ENCODE measurements around the gene SAMD8. TPM values are rescaled to one million over a fixed set of nuclear protein-coding genes. Genes with fewer than 3 reads are reported as not detected.
"Not testable (repeated sequence)": the region's sequence is repeated elsewhere in the genome, so short reads cannot be mapped to it uniquely, and the experiment has no call there.

Gene SAMD8
- polyA plus RNA-seq, 3 donors = 3.0 to 14.1 (median 10.9) TPM

DNA sequence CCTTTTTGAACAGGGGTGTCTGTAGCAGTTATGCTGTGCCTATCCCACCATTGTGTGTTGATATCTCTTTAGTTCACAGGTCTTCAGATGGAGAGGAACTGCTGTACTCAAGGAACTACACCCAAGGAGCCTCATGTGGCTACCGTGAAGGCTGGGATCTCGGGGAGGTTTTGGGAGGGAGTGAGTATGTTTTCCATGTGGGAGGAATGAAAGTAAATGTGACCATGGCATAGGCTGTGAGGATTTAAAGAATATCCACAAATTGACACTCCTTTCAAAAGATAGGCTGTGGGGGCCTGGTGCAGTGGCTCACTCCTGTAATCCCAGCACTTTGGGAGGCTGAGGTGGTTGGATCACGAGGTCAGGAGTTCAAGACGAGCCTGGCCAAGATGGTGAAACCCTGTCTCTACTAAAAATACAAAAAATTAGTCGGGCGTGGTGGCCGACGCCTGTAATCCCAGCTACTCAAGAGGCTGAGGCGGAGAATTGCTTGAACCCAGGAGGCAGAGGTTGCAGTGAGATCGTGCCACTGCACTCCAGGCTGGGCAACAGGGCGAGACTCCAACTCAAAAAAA is 91.7 kb downstream of the SAMD8 start:
- 77 to 90% (median 79%) methylated on average over 11 of the region's 11 CpGs for WGBS, 3 donors
- not testable (repeated sequence) for H3K27ac ChIP-seq (ENCODE audit: low read depth, low read length)

DNA sequence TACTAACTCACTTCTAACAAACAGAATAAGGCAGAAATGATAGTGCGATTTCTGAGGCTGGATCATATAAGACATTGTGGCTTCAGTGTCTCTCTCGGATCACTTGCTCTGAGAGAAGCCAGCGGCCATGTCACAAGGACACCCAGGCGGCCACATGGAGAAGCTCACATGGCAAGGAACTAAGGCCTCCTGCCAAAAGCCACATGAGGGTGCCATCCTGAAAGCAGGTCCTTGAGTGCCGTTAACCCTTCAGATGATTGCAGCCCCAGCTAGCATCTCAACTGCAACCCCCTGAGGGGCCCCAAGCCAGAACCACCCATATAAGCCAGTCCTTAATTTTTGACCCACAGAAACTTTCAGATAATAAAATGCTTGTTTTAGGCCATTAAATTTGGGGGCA is 92.3 kb downstream of the SAMD8 start:
- WGBS, 3 donors = 93 to 96% (median 93%) methylated on average over 5 of the region's 5 CpGs
- H3K27ac ChIP-seq (ENCODE audit: low read depth, low read length) = no peak overlapping the region

DNA sequence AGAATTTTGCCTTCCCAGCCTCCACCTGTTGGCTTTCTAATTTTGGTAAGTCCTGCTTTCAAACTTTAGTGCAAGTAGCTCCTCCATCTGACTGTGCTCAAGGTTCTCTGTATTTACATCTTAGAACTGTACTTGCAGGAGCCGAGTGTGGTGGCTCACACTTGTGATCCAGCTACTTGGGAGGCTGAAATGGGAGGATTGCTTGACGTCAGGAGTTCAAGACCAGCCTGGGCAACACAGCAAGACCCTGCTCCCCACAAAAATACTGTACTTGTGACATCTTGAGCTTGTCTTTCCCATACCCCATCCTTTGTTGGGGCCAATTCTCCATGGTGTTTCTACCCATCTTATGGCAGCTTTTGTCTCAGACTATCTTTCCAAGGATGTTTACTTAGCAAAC is 94.5 kb downstream of the SAMD8 start:
- 82 to 95% (median 92%) methylated on average over 2 of the region's 2 CpGs for WGBS, 3 donors
- H3K27ac ChIP-seq (ENCODE audit: low read depth, low read length) = no peak overlapping the region

DNA sequence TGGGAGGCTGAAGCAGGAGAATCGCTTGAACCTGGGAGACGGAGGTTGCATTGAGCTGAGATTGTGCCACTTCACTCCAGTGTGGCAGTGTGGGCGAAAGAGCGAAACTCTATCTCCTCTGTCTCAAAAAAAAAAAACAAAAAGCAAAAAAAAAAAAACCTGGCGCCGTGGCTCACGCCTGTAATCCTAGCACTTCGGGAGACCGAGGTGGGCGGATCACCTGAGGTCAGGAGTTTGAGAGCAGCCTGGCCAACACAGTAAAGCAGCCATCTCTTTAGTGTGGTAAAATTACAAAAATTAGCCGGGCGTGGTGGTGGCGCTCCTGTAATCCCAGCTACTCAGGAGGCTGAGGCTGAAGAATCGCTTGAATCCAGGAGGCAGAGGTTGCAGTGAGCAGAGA is 95.2 kb downstream of the SAMD8 start:
- WGBS, 3 donors = 88 to 93% (median 89%) methylated on average over 14 of the region's 14 CpGs
- not testable (repeated sequence) for H3K27ac ChIP-seq (ENCODE audit: low read depth, low read length)

DNA sequence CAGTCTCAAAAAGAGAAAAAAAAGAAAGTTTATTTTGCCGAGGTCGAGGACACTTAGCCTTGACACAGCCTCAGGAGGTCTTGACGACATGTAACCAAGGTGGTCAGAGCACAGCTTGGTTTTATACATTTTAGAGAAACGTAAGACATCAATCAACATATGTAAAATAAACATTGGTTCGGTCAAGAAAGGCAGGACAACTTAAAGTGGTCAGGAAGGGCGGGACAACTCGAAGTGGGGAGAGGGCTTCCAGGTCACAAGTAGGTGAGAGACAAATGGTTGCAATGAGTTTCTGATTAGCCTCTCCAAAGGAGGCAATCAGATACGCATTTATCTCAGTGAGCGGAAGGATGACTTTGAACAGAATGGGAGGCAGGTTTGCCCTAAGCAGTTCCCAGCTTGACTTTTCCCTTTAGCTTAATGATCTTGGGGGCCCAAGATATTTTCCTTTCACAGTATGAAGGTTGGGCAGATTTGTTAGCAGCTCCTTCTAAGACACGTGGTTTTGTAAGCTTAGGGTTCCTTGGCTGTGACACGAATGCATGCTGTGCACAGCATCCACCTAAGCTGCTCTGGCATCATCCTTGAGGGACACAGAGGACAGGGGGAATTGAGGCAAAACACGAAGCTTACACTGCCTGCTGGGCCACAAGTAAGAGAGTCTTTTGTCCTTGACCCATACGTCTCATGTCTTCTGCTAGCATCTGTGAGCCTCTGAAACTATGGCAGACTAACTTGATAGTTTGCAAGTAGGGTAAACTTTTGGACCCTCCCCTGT is 95.8 kb downstream of the SAMD8 start:
- no peak overlapping the region for H3K27ac ChIP-seq (ENCODE audit: low read depth, low read length)
- 65 to 83% (median 80%) methylated on average over 13 of the region's 13 CpGs for WGBS, 3 donors

DNA sequence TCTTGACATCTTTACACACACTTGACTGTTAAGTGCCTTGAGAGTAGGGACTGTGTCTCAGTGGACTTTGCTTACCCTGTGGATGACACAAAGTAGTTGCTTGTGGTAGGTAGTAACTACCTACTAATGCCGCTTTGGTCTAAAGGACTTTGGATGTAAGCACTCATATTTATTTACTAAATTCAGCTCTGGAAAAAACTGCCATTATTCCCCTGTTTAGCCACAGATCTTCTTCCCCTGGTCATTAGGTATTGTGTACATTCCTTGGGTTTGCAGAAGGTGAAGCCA is 96.3 kb downstream of the SAMD8 start:
- WGBS, 3 donors = 92 to 98% (median 97%) methylated on average over 1 of the region's 1 CpG
- no peak overlapping the region for H3K27ac ChIP-seq (ENCODE audit: low read depth, low read length)

DNA sequence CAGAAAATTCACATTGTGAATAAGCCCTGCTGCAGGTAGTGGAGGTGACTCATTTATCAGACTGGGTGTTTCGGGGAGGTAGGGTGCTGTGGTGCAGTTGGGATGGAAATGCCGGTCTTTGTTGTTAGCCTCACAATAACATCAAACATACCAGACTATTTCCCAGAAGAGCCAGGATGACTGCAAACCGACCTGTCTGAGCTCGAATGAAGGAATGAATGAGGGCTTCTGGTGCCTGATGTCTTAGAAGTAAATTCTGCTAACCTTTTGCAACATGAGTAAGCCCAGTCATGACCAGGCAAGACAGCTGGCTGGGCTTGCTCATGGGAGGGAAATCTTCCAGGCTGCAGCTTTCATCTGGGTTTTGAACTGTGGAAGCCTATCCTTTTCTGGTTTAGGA is 96.7 kb downstream of the SAMD8 start:
- no peak overlapping the region for H3K27ac ChIP-seq (ENCODE audit: low read depth, low read length)
- WGBS, 3 donors = 81 to 89% (median 83%) methylated on average over 4 of the region's 4 CpGs

DNA sequence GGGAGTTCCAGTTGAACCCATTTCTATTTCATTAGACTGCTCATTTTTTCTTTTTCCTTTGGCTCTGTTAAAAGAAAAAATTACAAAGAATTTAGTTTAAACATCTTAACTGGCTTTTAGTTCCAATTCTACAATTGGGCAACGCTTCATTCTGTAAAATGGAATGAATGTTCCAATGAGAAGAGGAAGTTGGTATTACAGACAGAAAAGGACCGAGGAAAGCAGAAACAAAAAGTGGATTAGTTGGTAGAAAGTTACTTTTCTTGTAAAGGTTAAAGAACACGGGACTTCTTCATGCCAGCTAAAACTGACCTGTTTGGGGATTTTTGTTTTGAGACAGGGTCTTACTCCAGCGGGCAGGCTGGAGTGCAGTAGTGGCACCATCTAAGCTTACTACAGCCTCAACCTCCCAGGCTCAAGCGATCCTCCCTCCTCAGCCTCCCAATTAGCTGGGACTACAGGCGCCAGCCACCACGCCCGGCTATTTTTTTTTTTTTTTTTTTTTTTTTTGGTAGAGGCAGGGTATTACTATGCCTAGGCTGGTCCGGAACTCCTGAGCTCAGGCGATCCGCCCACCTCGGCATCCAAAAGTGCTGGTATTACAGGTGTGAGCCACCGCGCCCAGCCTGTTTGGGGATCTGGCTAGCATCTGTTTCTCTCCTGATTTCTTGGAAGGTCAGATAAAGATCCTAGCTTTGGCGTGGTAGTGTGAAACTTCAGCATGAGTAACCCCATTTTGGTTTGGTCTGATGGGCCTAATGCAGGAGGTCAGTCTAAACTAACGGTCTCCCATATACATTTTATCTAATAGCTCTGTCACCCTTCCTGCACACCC is 97.8 kb downstream of the SAMD8 start:
- 78 to 82% (median 81%) methylated on average over 16 of the region's 16 CpGs for WGBS, 3 donors
- peak overlapping the region; percentile 99 for H3K27ac ChIP-seq (ENCODE audit: low read depth, low read length)

DNA sequence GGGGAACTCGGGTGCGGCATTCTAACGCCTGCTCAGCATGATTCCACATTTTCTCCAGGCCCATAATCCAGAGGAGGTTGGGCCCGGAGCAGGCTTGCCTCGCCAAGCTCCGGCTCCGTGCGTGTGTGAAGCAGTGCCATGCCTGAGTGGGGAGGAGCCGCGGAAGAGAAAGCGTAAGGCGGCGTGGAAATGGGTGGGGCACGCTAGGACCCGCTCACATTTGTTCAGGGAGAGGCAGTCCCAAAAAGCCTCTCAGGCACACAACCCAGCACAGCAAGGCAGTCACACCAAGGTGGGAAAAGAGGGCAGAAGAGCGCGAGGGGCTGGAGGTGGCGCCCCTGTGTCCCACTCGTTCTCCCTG is 98.4 kb downstream of the SAMD8 start:
- 0 to 1% (median 0%) methylated on average over 16 to 19 of the region's 19 CpGs for WGBS, 3 donors
- H3K27ac ChIP-seq (ENCODE audit: low read depth, low read length) = peak overlapping the region; percentile 99

DNA sequence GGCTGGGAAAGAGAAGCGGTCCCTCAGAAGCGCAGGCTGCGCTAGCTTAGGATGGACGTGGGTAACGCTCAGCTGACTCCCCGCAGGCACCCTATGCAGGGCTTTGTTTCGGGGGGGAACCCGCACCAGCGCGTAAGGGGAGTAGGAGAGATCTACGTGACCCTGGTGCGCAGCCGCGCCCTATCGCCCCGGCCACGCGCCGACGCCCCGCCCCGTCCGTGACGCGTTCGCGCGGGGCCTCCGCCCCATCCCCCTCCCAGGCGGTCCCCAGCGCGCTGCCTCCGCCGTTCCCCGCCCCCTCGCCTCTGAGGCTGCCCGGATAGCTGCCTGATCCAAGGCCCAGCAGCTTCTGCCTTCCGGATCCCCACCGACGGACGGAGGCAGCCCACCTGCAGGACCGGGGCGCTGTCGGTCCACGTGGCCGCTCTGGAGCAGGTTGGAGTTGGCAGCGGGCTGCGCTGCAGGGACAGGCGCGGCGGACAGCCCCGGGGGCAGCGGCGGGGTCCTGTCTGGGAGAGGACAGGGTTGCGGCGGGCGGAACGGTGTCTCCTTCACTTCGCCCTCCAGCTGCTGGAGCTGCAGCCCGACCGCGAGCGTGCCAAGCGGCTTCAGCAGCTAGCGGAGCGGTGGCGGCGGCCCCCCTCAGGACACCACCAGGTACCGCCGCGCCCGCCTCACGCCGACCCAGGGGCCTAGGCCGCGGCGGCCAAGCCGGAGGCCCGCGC is 99.0 kb downstream of the SAMD8 start, which contains the start of gene VDAC2:
VDAC2 (plus strand) TSS at position 515 of the 725 bp plus-strand sequence. CDS start 363 bp downstream, outside the sequence.
- WGBS, 3 donors = 0 to 1% (median 0%) methylated on average over 58 to 80 of the region's 80 CpGs
- H3K27ac ChIP-seq (ENCODE audit: low read depth, low read length) = peak within 1 kb of the TSS; percentile 99

DNA sequence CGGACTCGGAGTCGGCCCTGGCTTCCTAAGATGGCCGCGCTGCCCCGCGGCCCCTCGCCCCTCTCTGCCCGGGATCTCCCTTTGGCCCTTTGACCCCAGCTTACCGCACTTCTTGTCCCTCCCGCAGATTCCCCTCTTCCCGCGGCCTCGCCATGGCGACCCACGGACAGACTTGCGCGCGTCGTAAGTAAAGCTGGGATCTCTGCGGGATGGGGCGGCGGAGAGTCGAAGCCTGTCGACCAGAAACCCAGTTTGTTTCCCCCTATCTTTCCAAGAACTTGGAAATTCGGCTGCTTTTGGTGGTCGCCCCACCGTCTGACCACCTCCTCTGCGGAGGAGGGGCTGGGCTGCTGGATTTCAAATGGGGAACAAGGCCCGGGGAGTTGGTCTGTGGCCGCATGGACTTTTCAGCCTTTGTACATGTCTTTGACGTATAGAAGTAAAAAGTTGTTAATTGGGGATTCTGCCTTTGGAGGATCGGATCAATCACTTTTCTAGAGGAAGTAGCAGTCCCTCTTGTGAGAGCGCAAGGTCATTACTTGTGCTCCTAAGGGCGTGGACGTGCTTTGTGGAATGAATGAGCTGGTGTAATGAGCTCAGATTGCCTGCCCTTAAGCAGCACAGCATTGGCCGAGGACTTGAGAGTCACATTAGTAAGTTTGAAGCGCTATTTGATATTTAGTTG is 99.7 kb downstream of the SAMD8 start:
- WGBS, 3 donors = 1% methylated on average over 37 to 38 of the region's 38 CpGs

DNA sequence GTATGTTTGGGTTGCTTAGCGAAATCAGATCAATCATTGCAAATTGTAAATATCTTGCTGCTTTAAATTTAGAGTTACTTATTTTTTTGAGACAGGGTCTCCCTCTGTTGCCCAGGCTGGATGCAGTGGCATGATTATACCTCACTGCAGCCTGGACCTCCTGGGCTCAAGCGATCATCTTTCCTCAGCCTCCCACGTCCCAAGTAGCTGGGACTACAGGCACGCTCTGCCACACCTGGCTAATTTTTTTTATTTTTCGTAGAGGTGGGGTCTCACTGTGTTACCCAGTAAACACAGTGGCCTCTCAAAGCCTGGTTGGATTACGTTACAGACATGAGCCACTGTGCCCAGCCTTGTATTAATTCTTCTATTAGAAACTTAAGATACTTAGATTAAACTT is 100.9 kb downstream of the SAMD8 start:
- 69 to 85% (median 85%) methylated on average over 6 of the region's 6 CpGs for WGBS, 3 donors

More for the DNA sequence above, 99.7 kb downstream of the SAMD8 start:
- H3K27ac ChIP-seq (ENCODE audit: low read depth, low read length) = peak overlapping the region; percentile 98

DNA sequence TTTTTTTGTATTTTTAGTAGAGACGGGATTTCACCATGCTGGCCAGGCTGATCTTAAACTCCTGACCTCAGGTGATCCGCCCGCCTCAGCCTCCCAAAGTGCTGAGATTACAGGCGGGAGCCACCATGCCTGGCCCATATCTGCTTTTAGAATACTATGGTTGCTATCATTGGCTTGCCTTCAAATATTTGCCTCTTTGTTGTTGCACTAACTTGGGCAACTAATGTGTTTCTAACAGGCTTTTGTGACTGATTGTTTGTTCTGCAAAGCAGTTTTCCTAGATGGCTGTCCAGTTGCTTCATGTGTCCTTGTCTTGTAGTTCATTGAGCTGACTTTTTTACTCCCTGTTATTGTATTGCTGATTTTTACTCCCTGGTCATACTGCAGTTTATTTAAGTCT is 108.8 kb downstream of the SAMD8 start:
- WGBS, 3 donors = 90 to 96% (median 94%) methylated on average over 4 of the region's 4 CpGs
- H3K27ac ChIP-seq (ENCODE audit: low read depth, low read length) = no peak overlapping the region

More for the DNA sequence above, 100.9 kb downstream of the SAMD8 start:
- no peak overlapping the region for H3K27ac ChIP-seq (ENCODE audit: low read depth, low read length)

DNA sequence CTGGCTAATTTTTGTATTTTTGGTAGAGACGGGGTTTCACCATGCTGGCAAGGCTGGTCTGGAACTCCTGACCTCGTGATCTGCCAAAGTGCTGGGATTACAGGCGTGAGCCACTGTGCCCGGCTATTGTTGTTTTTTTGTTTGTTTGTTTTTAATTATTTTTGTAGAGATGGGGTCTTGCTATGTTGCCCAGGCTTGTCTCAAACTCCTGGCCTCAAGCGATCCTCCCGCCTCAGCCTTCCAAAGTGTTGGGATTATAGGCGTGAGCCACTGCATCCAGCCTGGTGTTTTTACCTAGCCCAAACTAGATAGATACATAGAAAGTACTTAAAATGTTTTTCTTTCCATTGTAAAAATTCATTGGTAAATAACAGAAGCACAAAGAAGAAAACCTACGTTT is 110.0 kb downstream of the SAMD8 start:
- H3K27ac ChIP-seq (ENCODE audit: low read depth, low read length) = not testable (repeated sequence)
- 92 to 93% (median 93%) methylated on average over 8 of the region's 8 CpGs for WGBS, 3 donors

DNA sequence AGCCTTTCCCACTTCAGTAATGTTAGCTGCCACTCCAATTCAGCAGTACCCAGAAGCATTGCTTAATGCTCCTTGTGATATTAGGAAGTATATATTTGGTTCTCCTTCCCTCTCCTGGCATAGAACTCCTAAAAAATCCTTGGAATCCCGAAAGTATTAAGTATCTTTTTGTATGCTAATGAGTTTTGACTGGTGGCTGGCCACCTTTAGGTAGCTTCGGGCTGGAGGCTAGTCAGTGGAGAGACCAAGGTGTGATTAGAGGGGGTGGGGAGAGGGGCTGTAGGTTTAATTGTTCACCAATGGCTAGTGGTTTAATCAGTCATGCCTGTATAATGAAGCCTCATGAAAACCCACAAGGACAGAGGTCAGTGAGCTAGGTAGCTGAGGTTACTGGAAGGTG is 112.1 kb downstream of the SAMD8 start:
- WGBS, 3 donors = 58 to 89% (median 87%) methylated on average over 2 of the region's 2 CpGs
- H3K27ac ChIP-seq (ENCODE audit: low read depth, low read length) = no peak overlapping the region

DNA sequence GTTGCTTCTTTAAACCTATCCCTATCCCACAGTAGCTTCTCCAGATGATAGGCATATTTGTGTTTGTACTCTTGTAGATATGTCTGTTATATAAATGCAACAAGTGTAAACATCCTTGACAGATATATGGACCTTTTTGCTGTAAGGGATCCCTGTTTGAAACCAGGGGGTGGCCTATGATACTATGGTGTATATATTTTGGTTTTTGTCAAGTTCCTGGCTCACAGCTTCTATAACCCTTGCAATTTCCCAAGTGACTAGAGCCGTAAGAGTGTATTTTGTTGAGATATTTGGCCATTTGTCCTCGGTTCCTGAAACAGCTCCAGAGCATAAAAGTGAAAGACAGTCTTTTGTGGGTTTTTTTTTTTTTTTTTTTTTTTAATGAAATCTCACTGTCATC is 114.6 kb downstream of the SAMD8 start:
- H3K27ac ChIP-seq (ENCODE audit: low read depth, low read length) = no peak overlapping the region
- 46 to 60% (median 51%) methylated on average over 2 of the region's 2 CpGs for WGBS, 3 donors

DNA sequence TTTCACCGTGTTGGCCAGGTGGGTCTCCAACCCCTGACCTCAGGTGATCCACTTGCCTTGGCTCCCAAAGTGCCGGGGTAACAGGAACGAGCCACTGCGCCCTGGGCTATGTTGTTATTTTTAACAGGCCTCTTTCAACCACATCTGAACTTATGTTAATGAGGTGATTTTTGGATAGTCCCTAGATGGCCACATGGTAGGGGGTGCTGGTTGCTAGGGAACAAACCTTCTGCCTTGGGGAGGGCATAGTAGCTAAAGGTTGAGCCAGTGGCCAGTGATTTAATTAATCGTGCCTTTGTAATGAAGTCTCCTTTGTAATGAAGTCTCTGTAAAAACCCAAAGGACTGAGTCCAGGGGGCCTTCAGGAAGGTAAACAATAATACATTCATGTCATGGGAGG is 115.2 kb downstream of the SAMD8 start:
- WGBS, 3 donors = 74 to 85% (median 82%) methylated on average over 5 of the region's 5 CpGs
- no peak overlapping the region for H3K27ac ChIP-seq (ENCODE audit: low read depth, low read length)

DNA sequence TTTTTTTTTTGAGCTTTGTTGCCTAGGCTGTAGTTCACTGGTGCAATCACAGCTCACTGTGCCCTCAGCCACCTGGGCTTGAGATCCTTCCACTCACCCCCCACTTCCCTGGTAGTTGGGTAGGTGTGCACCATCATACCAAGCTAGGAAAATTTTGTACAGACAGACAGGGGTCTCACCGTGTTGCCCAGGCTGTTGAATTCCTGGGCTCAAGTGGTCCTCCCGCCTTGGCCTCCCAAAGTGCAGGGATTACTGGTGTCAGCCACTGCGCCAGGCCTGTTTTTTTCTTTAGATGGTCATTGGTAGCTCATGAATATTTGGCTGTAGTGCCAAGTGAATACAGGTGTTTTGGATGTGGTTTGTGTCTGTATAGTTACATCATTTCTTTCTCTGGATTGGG is 116.8 kb downstream of the SAMD8 start:
- WGBS, 3 donors = 93 to 97% (median 95%) methylated on average over 3 of the region's 3 CpGs
- no peak overlapping the region for H3K27ac ChIP-seq (ENCODE audit: low read depth, low read length)

All from adipose tissue (tissue), 3 donors.